Peyer's patch (tissue), 4 donors: ENCODE data around the gene POLR2C. TPM values are rescaled to one million over a fixed set of nuclear protein-coding genes. Genes with fewer than 3 reads are reported as not detected.
A peak's percentile ranks its signal among the peaks of the same experiment; 100 is the strongest.

Experiments used
- DNase-seq, 3 donors: peaks; one replicate each; pipeline ENCODE4 v3.0.0-alpha.2; 2017 to 2019
- H3K27ac ChIP-seq, 4 donors: fragments of 200-600 bp; sonication (generic); one replicate each; pipeline ENCODE4 v1.5.1; 2016 to 2019
- H3K27me3 ChIP-seq, 2 donors: fragments of 200-600 bp; sonication (generic); one replicate each; pipeline ENCODE4 v1.5.1; 2019
- H3K36me3 ChIP-seq, 3 donors: fragments of 200-600 bp; sonication (generic); one replicate each; pipeline ENCODE4 v1.5.1; 2016 to 2019
- H3K4me1 ChIP-seq, 4 donors: fragments of 200-600 bp; sonication (generic); one replicate each; pipeline ENCODE4 v1.5.1; 2016 to 2019
- H3K4me3 ChIP-seq, 4 donors: fragments of 200-600 bp; sonication (generic); 1 replicate in 3 of 4; 2 replicates in 1 of 4; pipeline ENCODE4 v1.5.1; 2016 to 2019; ENCODE audit warnings: mild to moderate bottlenecking in 1 of 4
- H3K9me3 ChIP-seq, 4 donors: fragments of 200-600 bp; sonication (generic); one replicate each; pipeline ENCODE4 v1.5.1; 2016 to 2019; ENCODE audit warnings: mild to moderate bottlenecking in 1 of 4
- POLR2A ChIP-seq, 2 donors: fragments of 450-650 bp; IDR thresholded peaks; one replicate each; pipeline ENCODE4 v1.5.1; 2017; ENCODE audit warnings: antibody characterized with exemption in 2 of 2, mild to moderate bottlenecking in 2 of 2, moderate library complexity in 2 of 2
- total RNA-seq, 4 donors: library from RNA; depleted of rRNA; stranded (reverse); fragments of >200 nt; gene quantifications; one replicate each; pipeline ENCODE4 v1.1.0, GENCODE V29; 2016
- TF ChIP-seq, protein P1 (sequence below), 6 experiments: fragments of 450-650 bp in 4 of 6; fragments of 200-600 bp in 2 of 6; sonication (generic) in 1 of 6; IDR thresholded peaks; one replicate each; pipeline ENCODE4 v1.5.1; 2017 to 2019; ENCODE audit warnings: antibody characterized with exemption in 6 of 6, mild to moderate bottlenecking in 3 of 6, moderate library complexity in 1 of 6

POLR2C gene
- 100 to 1,000 TPM in 1 of 4 donors, 10 to 100 TPM in 3; 68.0 to 113 (median 84.8) TPM for total RNA-seq

DNA sequence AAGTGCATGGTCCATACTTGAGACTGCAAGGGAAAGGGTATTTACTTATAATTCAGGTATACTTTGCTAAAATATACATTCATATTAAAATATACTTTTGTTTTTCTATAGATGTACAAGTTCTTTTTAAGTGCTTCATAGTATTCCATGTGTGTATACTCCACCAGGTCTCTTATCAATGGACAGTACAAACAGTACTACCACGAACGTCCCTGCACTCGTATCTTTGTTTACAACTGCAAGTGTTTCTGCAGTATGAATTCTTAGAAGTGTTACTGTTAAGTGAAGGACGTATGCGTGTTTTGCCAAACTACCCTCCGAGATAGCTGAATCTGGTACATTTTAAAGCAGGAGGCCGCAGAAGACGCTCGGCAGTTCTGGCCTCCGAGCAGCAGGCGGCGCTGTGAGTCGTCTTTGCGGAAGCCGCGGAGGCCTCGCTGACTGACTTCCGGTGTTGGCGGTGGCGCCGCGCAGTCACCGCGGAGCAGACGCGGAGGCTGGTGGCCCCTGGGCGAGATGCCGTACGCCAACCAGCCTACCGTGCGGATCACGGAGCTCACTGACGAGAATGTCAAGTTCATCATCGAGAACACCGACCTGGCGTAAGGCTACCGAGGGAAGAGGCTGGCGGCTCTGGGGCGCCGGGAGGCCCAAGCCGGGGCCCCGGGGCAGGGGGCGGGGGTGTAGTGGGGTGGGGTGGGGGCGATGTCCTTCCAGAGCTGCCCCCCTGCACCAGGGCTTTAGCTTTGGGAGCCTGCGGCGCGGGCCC, at the start of gene POLR2C:
TSS of gene POLR2C (plus strand) at position 471 of the 769 bp plus-strand sequence. CDS start at position 517, 46 bp downstream.
- DNase-seq = peak; percentile 83 to 95 (median 94)
- TF ChIP-seq POLR2A (IDR thresholded peaks at IDR 0.05) = peak; percentile 86 to 89
- TF ChIP-seq, protein P1, sequence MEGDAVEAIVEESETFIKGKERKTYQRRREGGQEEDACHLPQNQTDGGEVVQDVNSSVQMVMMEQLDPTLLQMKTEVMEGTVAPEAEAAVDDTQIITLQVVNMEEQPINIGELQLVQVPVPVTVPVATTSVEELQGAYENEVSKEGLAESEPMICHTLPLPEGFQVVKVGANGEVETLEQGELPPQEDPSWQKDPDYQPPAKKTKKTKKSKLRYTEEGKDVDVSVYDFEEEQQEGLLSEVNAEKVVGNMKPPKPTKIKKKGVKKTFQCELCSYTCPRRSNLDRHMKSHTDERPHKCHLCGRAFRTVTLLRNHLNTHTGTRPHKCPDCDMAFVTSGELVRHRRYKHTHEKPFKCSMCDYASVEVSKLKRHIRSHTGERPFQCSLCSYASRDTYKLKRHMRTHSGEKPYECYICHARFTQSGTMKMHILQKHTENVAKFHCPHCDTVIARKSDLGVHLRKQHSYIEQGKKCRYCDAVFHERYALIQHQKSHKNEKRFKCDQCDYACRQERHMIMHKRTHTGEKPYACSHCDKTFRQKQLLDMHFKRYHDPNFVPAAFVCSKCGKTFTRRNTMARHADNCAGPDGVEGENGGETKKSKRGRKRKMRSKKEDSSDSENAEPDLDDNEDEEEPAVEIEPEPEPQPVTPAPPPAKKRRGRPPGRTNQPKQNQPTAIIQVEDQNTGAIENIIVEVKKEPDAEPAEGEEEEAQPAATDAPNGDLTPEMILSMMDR (IDR thresholded peaks at IDR 0.05) = peak; percentile 91 to 99 (median 97)
- peak within 1 kb of the TSS; percentile 77 to 86 (median 86) for H3K27ac ChIP-seq
- H3K27me3 ChIP-seq = no peaks in the 10 kb centered on the region
- no peaks in the 10 kb centered on the region for H3K9me3 ChIP-seq
- peaks cover 0 to 16% (median 5%) of the 10 kb centered on the region in 4 donors for H3K4me1 ChIP-seq
- peak within 1 kb of the TSS; percentile 77 to 93 (median 86) for H3K4me3 ChIP-seq
- peaks cover 0 to 74% (median 0%) of the 10 kb centered on the region in 3 donors for H3K36me3 ChIP-seq

DNA sequence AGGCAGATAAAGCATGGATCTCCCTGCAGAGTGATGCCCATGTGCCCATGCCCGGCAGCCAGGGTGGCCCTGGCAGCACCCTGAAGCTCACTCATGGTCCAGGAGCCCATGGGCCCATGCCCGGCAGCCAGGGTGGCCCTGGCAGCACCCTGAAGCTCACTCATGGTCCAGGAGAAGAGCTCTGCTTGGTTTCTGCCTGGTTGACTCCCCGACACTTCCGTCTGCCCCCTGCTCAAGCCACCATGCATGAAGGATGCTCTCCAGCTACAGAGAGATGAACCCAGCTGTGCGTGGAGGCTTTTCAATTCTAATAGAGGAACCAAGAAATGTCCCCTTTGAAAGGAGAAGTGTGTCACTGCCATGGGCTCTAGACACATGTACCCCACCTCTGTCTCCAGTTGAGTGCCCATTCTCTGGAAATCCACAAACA, 49.2 kb upstream of the POLR2C start:
- Histone ChIP-seq H3K4me3 (no peak overlapping the region), H3K27ac (peak overlapping the region in 1 of 4 donors; percentile 72), H3K9me3 (no peaks in the 10 kb centered on the region), H3K4me1 (peaks cover 0 to 20% (median 4%) of the 10 kb centered on the region in 4 donors), H3K27me3 (no peaks in the 10 kb centered on the region), H3K36me3 (no peaks in the 10 kb centered on the region)
- peak in 2 of 3 donors; percentile 77 to 79 for DNase-seq
- TF ChIP-seq, protein P1 (IDR thresholded peaks at IDR 0.05) = no peak
- TF ChIP-seq POLR2A (IDR thresholded peaks at IDR 0.05) = no peak

DNA sequence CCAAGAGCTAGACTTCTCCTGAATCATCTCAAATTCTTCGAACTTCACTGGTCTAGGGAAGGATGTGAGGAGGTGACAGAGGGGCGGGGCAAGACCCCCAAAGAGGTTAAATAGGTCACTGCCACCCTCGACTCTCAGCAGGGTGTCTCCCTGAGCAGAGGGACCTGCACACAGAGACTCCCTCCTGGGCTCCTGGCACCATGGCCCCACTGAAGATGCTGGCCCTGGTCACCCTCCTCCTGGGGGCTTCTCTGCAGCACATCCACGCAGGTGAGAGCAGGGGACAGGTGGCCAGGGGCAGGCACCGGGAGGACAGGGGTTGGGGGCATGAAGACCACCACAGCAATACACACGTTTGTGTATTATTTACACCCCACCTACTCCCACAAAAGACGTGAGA, 48.7 kb upstream of the POLR2C start:
- no peak overlapping the region for H3K4me3 ChIP-seq
- TF ChIP-seq, protein P1 (IDR thresholded peaks at IDR 0.05) = no peak
- TF ChIP-seq POLR2A (IDR thresholded peaks at IDR 0.05) = no peak
- H3K4me1 ChIP-seq = peaks cover 0 to 20% (median 6%) of the 10 kb centered on the region in 4 donors
- H3K9me3 ChIP-seq = no peaks in the 10 kb centered on the region
- H3K27ac ChIP-seq = peak overlapping the region in 1 of 4 donors; percentile 72
- no peaks in the 10 kb centered on the region for H3K36me3 ChIP-seq
- DNase-seq = no peak
- H3K27me3 ChIP-seq = no peaks in the 10 kb centered on the region

DNA sequence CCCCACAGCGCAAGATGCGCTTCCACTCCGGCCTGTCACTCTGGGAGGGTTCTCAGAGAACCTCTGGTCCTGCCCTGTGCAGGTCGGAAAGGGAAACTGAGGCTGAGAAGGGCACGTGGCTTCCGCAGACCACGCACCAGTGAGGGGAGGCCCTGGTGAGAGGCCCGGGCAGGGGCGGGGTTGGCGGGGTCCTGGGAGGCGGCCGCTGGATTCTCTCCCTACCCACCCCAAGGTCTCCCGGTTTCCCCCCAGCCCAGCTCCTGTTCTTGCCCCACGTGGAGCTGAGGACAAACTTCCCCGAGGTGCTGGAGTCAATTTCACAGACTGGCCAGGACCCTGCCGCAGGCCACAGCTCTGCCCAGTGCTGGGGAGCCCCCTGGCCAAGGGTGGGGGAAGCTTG, 46.4 kb upstream of the POLR2C start:
- Histone ChIP-seq H3K4me1 (peaks cover 0 to 24% (median 11%) of the 10 kb centered on the region in 4 donors), H3K4me3 (no peak overlapping the region), H3K27ac (peak overlapping the region in 1 of 4 donors; percentile 62), H3K27me3 (no peaks in the 10 kb centered on the region), H3K36me3 (no peaks in the 10 kb centered on the region), H3K9me3 (no peaks in the 10 kb centered on the region)
- TF ChIP-seq, protein P1 (IDR thresholded peaks at IDR 0.05) = no peak
- no peak for TF ChIP-seq POLR2A (IDR thresholded peaks at IDR 0.05)
- DNase-seq = peak in 1 of 3 donors; percentile 43

DNA sequence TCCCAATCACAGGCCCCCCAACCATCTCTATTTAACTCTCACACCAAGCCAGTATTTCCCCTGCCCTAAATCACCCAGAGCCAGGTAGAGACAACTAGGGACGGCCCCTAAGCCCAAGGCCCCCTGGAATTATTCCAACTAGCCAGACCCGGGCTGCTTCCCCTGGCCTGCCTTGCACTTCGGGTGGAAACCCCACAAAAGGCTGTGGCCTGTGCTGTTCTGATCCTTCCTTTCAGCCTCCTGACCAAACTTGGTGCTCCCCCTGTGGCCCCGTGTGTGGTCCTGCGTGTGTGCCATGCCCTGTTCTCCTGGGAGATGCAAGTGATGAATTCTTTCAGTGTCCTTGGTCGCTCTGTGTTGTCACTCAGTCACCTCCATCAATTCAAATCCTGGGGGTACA, 43.0 kb upstream of the POLR2C start:
- peak overlapping the region in 1 of 4 donors; percentile 7 for H3K27ac ChIP-seq
- DNase-seq = no peak
- no peaks in the 10 kb centered on the region for H3K27me3 ChIP-seq
- peaks cover 0 to 19% (median 10%) of the 10 kb centered on the region in 4 donors for H3K4me1 ChIP-seq
- H3K9me3 ChIP-seq = no peaks in the 10 kb centered on the region
- H3K4me3 ChIP-seq = no peak overlapping the region
- H3K36me3 ChIP-seq = no peaks in the 10 kb centered on the region
- TF ChIP-seq, protein P1 (IDR thresholded peaks at IDR 0.05) = no peak
- no peak for TF ChIP-seq POLR2A (IDR thresholded peaks at IDR 0.05)
